KOPT-K1 (cell line): Measurements from ENCODE around the gene C20orf144.
"Not testable (repeated sequence)": the region's sequence is repeated elsewhere in the genome, so short reads cannot be mapped to it uniquely, and the experiment has no call there.

Experiments
- H3K27ac ChIP-seq: fragments of 200-600 bp; sonication (generic); 2 replicates; pipeline ENCODE4 v1.5.1; 2016; ENCODE audit warnings: antibody characterized with exemption, mild to moderate bottlenecking, low read depth, low read length; ENCODE audit not compliant: poor library complexity, severe bottlenecking
- H3K36me3 ChIP-seq: fragments of 200-600 bp; sonication (generic); 2 replicates; pipeline ENCODE4 v1.5.1; 2017; ENCODE audit warnings: antibody characterized with exemption, mild to moderate bottlenecking, low read length, moderate library complexity; ENCODE audit not compliant: insufficient read depth
- H3K9me3 ChIP-seq: fragments of 200-600 bp; sonication (generic); 2 replicates; pipeline ENCODE4 v1.5.1; 2017; ENCODE audit warnings: antibody characterized with exemption, low read length, mild to moderate bottlenecking; ENCODE audit not compliant: insufficient read depth, poor library complexity, severe bottlenecking

The C20orf144 gene

DNA sequence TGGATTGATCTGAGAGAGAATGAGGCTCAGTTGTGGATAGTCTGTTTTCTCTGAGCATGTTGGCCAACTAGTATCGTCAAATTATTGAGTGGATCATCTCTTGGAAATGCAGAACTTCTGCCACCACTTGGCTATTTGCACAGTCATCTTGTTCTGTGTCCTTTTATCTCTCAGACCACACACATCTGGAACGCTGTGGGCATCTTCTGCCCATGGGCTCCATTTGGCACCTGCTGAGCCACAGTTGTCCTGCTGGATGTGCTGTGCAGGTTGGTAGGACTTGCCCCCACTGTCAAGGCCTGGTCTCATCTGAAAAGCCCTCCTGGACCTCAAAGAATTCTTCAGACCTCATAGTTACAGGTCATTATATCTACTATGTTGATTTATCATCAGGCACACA lies 16.7 kb upstream of the C20orf144 start:
- peaks cover 45% of the 10 kb centered on the region for H3K36me3 ChIP-seq
- no peaks in the 10 kb centered on the region for H3K9me3 ChIP-seq

DNA sequence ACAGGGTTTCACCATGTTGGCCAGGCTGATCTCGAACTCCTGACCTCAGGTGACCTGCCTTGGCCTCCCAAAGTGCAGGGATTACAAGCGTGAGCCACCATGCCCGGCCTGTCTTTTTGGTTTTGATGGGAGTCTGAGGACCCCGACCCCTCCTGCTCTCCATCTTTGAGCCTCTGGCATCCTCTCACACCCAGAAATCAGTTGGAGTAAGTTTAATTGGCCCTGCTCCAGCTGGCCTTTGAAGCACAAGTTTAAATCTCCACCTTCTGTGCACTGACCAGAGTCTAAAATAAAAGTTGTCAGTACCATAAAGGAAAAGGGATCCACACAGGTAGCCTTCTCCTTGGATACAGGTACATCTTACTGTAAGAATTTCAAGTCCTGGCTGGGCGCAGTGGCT lies 15.9 kb upstream of the C20orf144 start:
- peaks cover 39% of the 10 kb centered on the region for H3K36me3 ChIP-seq
- H3K27ac ChIP-seq = no peak overlapping the region
- no peaks in the 10 kb centered on the region for H3K9me3 ChIP-seq

More for the DNA sequence above, 16.7 kb upstream of the C20orf144 start:
- H3K27ac ChIP-seq = no peak overlapping the region

DNA sequence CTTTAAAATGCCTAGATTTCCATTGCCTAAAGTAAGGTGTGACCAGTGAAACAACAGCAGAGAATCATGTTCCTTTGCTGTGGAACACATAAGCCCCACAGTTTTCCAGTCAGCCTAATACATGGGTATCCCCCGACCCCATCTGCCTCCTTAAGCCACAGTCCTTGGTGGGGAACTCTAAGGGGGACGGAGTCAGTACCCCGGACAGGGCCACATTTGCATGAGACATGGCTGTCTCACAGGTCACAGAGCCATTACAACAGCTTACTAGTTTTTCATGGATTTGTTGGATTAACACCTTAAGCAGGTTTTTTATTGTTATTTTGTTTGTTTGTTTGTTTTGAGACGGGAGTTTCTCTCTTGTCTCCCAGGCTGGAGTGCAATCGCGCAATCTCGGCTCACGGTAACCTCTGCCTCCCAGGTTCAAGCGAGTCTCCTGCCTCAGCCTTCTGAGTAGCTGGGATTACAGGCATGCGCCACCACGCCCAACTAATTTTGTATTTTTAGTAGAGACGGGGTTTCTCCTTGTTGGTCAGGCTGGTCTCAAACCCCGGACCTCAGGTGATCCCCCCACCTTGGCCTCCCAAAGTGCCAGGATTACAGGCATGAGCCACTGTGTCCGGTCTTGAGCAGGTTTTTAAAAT lies 15.0 kb upstream of the C20orf144 start:
- H3K36me3 ChIP-seq = peaks cover 30% of the 10 kb centered on the region
- H3K27ac ChIP-seq, H3K9me3 ChIP-seq: not testable (repeated sequence)

DNA sequence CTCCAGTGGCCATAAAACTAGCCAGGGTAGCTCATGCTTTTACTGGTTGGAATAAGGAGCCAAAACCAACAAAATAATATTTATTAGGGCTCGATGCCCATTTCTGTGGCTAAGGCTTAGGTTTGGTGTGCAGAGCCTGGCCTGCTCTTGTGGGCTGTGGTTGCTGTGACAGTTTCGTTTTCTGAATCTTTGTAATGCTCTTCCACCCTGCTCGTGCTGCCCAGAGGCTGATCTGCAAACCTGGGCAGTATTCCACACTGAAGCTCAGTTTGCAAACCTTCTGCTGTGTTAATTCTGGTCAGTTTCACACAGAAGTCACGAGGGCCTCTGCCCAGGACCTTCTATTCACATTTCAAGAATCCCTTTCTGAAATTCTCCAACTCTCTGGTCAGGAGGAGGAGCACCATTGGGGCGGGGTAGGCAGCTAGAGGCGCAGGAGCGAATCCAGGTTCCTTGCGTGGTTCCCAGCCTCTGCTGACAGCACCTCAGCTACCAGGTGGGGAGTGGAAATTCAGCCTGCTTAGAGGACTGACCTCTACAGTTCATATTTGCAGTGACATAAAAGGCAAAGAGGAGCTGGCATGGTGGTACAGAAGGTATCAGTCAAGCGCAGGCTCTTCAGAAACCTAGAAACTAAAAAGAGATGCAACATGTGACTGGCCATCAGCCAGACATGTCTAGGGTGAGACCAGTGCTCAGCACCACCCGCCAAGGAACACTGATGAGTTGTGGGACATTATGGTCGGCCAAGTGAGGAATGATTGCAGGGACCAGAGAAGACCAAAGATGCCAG lies 14.3 kb upstream of the C20orf144 start:
- no peak overlapping the region for H3K27ac ChIP-seq
- H3K9me3 ChIP-seq = no peaks in the 10 kb centered on the region
- H3K36me3 ChIP-seq = peaks cover 26% of the 10 kb centered on the region

DNA sequence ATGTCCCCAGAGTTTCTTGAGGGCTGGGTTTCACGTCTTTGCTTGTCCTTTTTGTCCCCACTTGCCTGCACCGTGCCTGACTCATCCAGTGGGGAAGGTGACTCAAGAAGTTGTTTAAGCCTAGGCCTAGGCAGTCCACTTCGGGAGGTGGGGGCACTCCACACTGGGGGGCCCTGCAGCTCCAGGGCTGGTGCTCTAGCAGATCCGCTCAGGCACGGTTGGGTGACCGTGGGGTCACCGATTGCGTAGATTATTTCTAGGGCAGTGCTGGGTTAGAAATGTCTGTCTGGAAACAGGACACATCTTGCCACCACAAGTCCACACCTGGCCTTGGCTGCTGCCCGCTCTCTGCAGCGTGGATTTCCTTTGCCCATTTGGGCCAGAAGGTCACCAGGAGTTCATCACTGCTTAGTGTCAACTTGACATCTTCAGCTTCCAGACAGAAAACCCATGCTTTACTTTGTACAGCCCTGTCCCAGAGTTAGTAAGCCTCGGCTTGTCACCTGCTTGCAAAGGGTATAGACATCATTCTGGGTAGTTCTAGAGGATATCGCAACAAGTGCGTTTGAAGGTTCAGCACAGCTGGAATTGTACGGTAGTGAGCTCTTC lies 13.6 kb upstream of the C20orf144 start:
- Histone ChIP-seq H3K36me3 (peaks cover 26% of the 10 kb centered on the region), H3K27ac (no peak overlapping the region), H3K9me3 (no peaks in the 10 kb centered on the region)

DNA sequence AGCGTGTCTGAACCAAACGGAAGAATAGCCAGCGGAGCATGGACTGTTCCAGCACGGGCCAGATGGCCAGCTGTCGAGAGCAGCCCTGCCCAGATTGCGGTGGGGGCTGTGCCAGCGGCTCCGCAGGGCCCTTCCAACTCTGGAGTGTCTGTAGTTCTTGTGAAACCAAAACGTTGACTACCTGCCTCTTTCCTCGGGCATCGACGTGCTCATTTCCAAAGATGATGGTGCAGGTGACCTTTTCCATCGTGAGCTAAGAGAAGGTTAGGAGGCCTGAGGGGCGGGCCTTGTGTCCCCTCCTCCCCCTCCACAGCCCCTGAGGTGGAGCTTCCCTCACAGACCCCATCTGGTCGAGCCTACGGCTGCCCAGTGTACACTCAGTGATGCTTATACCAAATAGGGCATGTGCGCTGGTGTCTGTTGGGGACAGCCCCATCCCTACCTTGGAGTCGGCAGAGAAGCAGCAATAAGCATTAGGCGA lies 12.9 kb upstream of the C20orf144 start:
- H3K9me3 ChIP-seq = no peaks in the 10 kb centered on the region
- no peak overlapping the region for H3K27ac ChIP-seq
- peaks cover 21% of the 10 kb centered on the region for H3K36me3 ChIP-seq

DNA sequence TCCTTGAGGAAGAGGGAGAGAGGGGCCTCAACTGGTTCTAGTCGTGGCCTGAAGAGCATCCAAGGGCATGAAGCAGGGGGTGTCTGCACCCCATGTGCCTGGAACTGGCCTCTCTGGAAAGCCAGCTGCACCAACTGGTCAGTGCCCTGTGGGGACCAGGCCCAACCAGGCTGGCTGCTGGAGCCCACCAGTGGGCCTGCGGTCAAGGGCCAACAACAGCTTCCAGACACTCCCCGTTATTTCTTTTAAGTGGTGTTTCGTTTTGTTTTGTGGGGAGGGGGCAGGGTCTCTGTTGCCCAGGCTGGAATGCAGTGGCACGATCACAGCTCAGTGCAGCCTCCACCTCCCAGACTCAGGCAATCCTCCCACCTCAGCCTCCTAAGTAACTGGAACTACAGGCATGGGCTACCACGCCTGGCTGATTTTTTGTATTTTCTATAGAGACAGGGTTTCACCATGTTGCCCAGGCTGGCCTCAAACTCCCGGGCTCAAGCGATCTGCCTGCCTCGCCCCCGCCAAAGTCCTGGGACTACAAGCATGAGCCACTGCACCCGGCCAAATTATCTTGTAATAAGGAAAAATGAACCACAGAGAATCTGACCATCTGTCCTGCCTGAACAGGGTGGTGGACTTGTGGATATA lies 11.9 kb upstream of the C20orf144 start:
- no peak overlapping the region for H3K27ac ChIP-seq
- no peaks in the 10 kb centered on the region for H3K9me3 ChIP-seq
- H3K36me3 ChIP-seq = peaks cover 11% of the 10 kb centered on the region

DNA sequence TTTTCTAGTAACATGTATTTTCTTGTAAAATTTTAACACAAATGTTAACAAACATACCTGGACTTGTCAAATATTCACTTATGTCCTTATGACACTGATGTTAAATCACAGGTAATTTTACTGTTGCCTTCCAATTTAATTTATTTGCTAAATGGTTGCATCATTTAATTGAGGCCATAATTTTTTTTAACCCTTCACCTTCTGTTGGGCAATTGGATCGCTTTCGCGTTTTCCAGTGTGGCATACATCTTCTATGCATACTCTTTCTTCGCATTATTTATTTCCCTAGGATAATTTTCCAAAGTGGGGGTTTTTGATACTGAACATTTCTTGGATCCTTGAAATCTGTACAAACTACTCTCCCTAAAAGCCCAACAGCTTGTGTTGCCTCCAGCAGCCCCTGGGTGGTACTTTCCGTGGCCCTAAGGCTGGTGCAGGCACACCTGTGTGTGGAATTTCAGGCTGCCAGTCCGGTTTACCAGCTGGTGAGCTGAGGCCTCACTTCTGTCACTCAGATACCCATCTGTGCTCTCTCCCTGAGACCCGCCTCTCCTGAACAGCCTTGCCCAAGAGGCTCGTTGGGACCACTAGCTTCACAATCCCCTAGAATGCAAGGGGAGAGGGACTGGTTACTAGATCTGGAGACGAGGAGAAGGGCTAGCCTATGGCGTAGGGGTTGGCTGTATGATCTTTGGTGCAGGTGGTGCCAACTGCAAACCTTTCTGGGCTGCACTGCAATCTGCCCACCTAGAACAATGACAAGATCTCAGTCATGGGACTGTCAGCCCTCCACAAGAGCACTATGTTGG lies 11.2 kb upstream of the C20orf144 start:
- peaks cover 4% of the 10 kb centered on the region; the same call in 1 of the 2 replicates for H3K36me3 ChIP-seq
- no peaks in the 10 kb centered on the region for H3K9me3 ChIP-seq
- peak overlapping the region; percentile 23 for H3K27ac ChIP-seq

DNA sequence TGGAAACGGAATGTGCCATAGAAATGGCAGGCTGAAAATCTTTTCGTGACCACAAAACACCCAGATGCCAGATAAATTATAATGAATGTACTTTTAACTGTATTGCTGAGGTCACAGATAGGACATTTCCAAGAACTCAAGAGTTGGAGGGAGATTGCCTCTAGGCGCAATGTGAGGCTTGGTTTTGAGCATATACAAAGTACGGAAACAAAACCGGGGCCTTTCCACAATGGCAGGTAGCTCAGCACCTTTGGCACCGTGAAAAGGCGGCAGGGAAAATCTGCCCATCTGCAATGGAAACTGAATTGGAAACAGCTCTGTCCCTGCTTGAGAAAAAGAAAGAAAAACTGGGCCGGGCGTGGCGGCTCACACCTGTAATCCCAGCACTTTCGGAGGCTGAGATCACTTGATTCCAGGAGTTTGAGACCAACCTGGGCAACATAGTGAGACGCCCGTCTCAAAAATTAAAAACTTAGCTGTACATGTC lies 10.5 kb upstream of the C20orf144 start:
- Histone ChIP-seq H3K36me3 (peaks cover 6% of the 10 kb centered on the region), H3K27ac (peak overlapping the region; percentile 23), H3K9me3 (no peaks in the 10 kb centered on the region)

DNA sequence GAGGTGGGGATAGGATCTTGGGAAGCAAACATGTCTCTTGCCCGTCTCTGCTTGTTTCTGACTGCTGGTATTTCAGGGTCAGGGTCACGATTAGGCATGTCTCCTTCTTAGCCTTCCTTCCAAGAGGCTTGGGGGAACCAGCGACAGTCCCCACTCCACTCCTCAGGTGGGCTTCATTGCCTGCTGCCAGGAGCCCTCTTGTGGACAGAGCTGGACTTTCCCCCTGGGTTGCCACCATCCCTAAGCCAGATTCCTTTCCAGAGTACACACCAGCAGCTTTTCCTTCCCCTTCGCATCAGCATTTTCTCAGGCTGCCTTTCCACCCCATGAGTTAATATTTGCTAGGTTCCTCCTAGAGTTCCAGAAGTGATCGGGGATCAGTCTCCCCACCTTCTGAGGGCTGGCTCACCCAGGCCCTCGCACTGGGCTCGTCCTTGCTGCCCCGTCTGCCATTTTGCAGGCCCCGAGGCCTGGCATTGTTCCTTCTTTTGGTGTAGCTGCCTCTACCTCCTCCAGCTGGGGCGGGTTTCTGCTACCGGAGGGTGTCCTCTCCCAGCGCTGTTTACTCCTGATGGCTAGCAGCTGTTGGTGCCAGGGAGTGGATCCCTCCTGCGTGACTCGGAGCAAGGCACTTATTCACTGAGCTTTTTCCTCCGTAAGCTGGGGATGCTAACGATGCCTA lies 8.8 kb upstream of the C20orf144 start:
- Histone ChIP-seq H3K27ac (no peak overlapping the region), H3K9me3 (no peaks in the 10 kb centered on the region), H3K36me3 (peaks cover 24% of the 10 kb centered on the region)

DNA sequence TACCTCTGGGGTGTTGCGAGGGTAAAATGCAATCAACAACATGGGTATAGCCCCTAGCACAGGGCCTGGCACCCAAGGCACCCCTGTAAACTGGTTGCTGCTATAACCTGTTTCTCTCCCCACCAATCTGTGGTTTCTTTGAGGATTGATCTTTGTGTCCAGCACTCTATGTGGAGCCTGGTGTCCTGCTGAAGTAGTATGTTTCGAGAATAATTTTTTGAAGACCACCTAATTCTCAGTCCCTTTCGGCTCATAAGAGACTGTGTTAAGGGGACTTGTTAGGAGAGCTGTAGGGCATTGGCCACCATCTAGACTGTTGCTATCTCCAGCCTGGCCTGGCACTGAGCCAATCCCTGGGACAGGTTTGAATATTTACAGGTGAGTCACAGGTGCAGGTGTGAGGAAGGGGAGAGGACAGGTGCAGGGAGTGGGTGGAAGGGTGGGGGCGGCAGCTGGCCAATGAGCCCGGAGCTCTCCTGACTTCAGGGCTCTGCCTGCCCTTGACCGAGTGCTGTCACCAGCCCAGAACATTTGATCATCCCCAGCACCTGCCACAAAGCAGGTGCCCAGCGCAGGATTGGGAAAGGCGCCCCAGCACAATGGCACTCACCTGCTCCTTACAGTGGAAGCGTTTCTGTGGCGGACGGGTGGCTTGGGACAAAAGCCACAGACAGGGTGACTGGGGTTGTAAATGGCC lies 8.1 kb upstream of the C20orf144 start:
- Histone ChIP-seq H3K36me3 (peaks cover 31% of the 10 kb centered on the region), H3K9me3 (no peaks in the 10 kb centered on the region), H3K27ac (no peak overlapping the region)

DNA sequence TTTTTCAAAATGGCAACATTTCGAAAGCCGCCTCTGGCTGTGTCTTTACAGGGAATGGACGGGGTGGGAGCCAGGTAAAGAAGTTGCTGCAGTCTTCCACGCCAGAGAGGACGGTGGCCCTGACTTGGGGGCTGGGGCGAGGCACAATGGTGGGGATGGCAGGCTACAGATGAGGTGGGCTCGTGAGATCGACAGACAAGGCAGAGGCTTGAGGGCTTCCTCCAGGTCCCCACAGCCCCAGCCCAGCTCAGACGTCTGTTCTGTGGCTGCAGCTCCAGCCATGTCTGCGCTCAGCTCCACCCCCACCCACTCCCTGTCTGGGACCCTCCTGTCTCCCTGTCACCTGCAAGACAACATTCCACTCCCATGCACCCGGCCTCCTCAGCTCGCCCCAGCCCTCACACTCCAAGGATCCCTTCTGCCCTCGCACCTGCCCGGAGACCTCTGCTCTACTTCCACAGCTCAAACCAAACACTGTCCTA lies 7.4 kb upstream of the C20orf144 start:
- Histone ChIP-seq H3K36me3 (peaks cover 38% of the 10 kb centered on the region), H3K27ac (no peak overlapping the region), H3K9me3 (no peaks in the 10 kb centered on the region)

DNA sequence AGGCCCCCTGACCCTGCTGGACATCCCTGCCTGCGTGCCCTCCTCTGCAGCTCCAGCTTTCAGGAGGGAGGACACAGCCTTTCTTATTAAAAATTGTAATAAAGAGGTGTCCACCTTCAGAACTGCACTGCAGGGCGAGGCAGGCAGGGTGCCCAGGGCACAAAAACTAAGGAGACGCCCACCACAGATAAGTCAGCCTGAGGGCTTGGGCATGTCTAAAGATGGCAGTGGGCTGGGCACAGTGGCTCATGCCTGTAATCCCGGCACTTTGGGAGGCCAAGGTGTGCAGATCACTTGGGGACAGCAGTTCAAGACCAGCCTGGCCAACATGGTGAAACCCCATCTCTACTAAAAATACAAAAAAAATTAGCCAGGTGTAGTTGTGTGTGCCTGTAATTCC lies 7.0 kb upstream of the C20orf144 start:
- H3K27ac ChIP-seq = no peak overlapping the region
- H3K36me3 ChIP-seq = peaks cover 42% of the 10 kb centered on the region
- H3K9me3 ChIP-seq = no peaks in the 10 kb centered on the region
